ENCODE results near the gene LPAR6. TPM values are rescaled to one million over a fixed set of nuclear protein-coding genes. Genes with fewer than 3 reads are reported as not detected.

The LPAR6 gene
- total RNA-seq, 2 donors from 2014 or later = 17.3 to 66.5 TPM

- TF ChIP-seq POLR2A (IDR thresholded peaks at IDR 0.05) (no peak), POLR2AphosphoS5 (IDR thresholded peaks at IDR 0.05) (no peak), CTCF (IDR thresholded peaks at IDR 0.05) (no peak)
Measured at GRCh38 chr13:48401480-48401879, 11.4 kb downstream of the LPAR6 start.

GRCh38 chr13:48400850-48401291 lies 12.0 kb downstream of the LPAR6 start:
- no peaks in the 10 kb centered on the region for H3K27me3 ChIP-seq (replicated peaks; ENCODE audit: insufficient read depth)
- no peak overlapping the region for H3K4me3 ChIP-seq
- DNase-seq (ENCODE audit: low spot score) = peak; percentile 27
- 5% methylated on average over 1 of the region's 1 CpG for WGBS
- intact Hi-C loops (cut with DNase I) = loop anchor here (5.0 kb wide), 1 partner anchor 171 kb away; no protein-coding TSS in a partner anchor
- no peaks in the 10 kb centered on the region for H3K9me3 ChIP-seq
- peaks cover 11% of the 10 kb centered on the region for H3K4me1 ChIP-seq (replicated peaks)
- no peaks in the 10 kb centered on the region for H3K36me3 ChIP-seq
- H3K27ac ChIP-seq = peak overlapping the region; percentile 69 to 72
- TF ChIP-seq POLR2A (IDR thresholded peaks at IDR 0.05) (peak; percentile 34), POLR2AphosphoS5 (IDR thresholded peaks at IDR 0.05) (peak; percentile 81), CTCF (IDR thresholded peaks at IDR 0.05) (peak in 1 of 4 experiments; percentile 29)

More at GRCh38 chr13:48401480-48401879, 11.4 kb downstream of the LPAR6 start:
- Histone ChIP-seq H3K36me3 (no peaks in the 10 kb centered on the region), H3K9me3 (no peaks in the 10 kb centered on the region), H3K4me1 (replicated peaks) (peaks cover 11% of the 10 kb centered on the region), H3K27me3 (replicated peaks; ENCODE audit: insufficient read depth) (no peaks in the 10 kb centered on the region), H3K27ac (peak overlapping the region; percentile 69 to 72), H3K4me3 (no peak overlapping the region)
- 12% methylated on average over 2 of the region's 2 CpGs for WGBS
- no peak for DNase-seq (ENCODE audit: low spot score)
- intact Hi-C loops (cut with DNase I) = loop anchor here (5.0 kb wide), 1 partner anchor 171 kb away; no protein-coding TSS in a partner anchor

GRCh38 chr13:48400090-48400694 lies 12.7 kb downstream of the LPAR6 start:
- intact Hi-C loops (cut with DNase I) = loop anchor here (5.0 kb wide), 1 partner anchor 172 kb away; no protein-coding TSS in a partner anchor
- Histone ChIP-seq H3K36me3 (no peaks in the 10 kb centered on the region), H3K4me3 (no peak overlapping the region), H3K27me3 (replicated peaks; ENCODE audit: insufficient read depth) (no peaks in the 10 kb centered on the region), H3K27ac (peak overlapping the region; percentile 69 to 72), H3K9me3 (no peaks in the 10 kb centered on the region), H3K4me1 (replicated peaks) (peaks cover 11% of the 10 kb centered on the region)
- TF ChIP-seq POLR2A (IDR thresholded peaks at IDR 0.05) = no peak
- no peak for TF ChIP-seq CTCF (IDR thresholded peaks at IDR 0.05)
- no peak for TF ChIP-seq POLR2AphosphoS5 (IDR thresholded peaks at IDR 0.05)
- 37% methylated on average over 2 of the region's 2 CpGs for WGBS
- no peak for DNase-seq (ENCODE audit: low spot score)

GRCh38 chr13:48398450-48399095 lies 14.3 kb downstream of the LPAR6 start:
- Histone ChIP-seq H3K4me3 (no peak overlapping the region), H3K27ac (peak overlapping the region; percentile 0 to 30), H3K27me3 (replicated peaks; ENCODE audit: insufficient read depth) (no peaks in the 10 kb centered on the region), H3K36me3 (no peaks in the 10 kb centered on the region), H3K9me3 (no peaks in the 10 kb centered on the region), H3K4me1 (replicated peaks) (peaks cover 9% of the 10 kb centered on the region)
- intact Hi-C loops (cut with DNase I) = no loop called here
- no peak for TF ChIP-seq CTCF (IDR thresholded peaks at IDR 0.05)
- no peak for TF ChIP-seq POLR2A (IDR thresholded peaks at IDR 0.05)
- no peak for TF ChIP-seq POLR2AphosphoS5 (IDR thresholded peaks at IDR 0.05)
- DNase-seq (ENCODE audit: low spot score) = no peak

Measured in prostate gland (tissue), 2 donors.